ENCODE results near the gene GNE.
"Not testable (repeated sequence)": the region's sequence is repeated elsewhere in the genome, so short reads cannot be mapped to it uniquely, and the experiment has no call there.

GNE gene

DNA sequence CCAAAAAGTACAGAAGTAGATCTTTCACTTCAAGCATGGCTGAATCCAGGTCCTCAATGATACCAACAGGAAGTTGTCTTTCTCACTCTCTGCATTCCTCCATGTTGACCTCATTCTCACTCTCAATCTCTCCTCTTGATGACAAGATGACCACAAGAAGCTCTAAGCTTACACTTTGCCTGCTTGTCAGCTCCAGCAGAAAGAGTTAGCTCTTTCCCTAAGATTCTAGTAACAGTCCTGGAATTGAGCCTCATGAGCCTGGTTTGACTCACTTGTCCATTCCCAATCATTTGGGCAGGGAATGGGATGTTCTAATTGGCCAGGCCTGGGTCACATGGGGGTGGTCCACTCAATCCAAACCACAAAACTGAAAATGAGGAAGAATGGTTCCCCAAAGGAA, 70.8 kb downstream of the GNE start:
- DNase-seq (ENCODE audit: low read depth), result no peak
- H3K4me3 ChIP-seq (ENCODE audit: low read length), result no peak overlapping the region
- TF ChIP-seq, protein P1, sequence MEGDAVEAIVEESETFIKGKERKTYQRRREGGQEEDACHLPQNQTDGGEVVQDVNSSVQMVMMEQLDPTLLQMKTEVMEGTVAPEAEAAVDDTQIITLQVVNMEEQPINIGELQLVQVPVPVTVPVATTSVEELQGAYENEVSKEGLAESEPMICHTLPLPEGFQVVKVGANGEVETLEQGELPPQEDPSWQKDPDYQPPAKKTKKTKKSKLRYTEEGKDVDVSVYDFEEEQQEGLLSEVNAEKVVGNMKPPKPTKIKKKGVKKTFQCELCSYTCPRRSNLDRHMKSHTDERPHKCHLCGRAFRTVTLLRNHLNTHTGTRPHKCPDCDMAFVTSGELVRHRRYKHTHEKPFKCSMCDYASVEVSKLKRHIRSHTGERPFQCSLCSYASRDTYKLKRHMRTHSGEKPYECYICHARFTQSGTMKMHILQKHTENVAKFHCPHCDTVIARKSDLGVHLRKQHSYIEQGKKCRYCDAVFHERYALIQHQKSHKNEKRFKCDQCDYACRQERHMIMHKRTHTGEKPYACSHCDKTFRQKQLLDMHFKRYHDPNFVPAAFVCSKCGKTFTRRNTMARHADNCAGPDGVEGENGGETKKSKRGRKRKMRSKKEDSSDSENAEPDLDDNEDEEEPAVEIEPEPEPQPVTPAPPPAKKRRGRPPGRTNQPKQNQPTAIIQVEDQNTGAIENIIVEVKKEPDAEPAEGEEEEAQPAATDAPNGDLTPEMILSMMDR (conservative IDR thresholded peaks at IDR 0.05; ENCODE audit: low read depth, low read length), result no peak

DNA sequence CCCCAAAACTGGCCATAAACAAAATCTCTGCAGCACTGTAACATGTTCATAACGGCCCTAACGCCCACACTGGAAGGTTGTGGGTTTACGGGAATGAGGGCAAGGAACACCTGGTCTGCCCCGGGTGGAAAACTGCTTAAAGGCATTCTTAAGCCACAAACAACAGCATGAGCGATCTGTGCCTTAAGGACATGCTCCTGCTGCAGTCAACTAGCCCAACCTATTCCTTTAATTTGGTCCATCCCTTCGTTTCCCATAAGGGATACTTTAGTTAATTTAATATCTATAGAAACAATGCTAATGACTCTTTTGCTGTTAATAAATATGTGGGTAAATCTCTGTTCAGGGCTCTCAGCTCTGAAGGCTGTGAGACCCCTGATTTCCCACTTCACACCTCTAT, 78.0 kb downstream of the GNE start:
- not testable (repeated sequence) for DNase-seq (ENCODE audit: low read depth); H3K4me3 ChIP-seq (ENCODE audit: low read length)

DNA sequence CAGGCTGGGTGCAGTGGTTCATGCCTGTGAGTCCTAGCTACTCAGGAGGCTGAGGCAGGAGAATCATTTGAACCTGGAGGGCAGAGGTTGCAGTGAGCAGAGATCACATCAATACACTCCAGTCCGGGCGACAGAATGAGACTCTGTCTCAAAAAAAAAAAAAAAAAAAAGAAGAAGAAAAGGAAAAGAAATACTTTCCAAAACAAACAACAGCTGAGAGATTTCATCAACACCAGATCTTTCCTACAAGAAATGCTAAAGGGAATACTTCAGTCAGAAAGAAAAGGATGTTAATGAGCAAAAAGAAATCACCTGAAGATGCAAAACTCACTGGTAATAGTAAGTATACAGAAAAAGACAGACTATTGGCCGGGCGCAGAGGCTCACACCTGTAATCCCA, 80.7 kb downstream of the GNE start:
- no peak for DNase-seq (ENCODE audit: low read depth)
- H3K4me3 ChIP-seq (ENCODE audit: low read length), result no peak overlapping the region
- TF ChIP-seq, protein P1 (conservative IDR thresholded peaks at IDR 0.05; ENCODE audit: low read depth, low read length), result no peak

DNA sequence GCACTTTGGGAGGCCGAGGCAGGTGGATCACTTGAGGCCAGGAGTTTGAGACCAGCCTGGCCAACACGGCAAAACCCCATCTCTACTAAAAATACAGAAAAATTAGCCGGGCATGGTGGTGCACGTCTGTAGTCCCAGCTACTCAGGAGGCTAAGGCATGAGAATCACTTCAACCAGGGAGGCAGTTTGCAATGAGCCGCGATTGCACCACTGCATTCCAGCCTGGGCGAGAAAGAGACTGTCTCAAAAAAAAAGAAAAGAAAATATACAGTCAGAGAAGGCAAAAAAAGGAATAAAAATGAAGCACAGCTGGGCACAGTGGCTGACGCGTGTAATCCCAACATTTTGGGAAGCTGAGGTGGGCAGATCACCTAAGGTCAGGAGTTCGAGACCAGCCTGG, 81.8 kb downstream of the GNE start:
- not testable (repeated sequence) for DNase-seq (ENCODE audit: low read depth); H3K4me3 ChIP-seq (ENCODE audit: low read length)

DNA sequence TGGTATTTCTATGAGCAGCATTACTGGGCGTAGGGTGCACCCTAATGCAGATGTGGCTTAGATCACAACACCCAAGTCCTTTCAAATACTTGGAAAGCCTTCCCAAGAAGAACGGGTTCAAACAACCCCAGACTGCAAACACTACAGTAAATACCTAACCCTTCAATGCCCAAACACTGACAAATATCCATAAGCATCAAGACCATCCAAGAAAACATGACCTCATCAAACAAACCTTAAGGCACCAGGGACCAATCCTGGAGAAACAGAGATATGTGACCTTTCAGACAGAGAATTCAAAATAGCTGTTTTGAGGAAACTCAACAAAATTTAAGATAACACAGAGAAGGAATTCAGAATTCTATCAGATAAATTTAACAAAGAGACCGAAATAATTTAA, 83.0 kb downstream of the GNE start:
- DNase-seq (ENCODE audit: low read depth); H3K4me3 ChIP-seq (ENCODE audit: low read length): not testable (repeated sequence)

DNA sequence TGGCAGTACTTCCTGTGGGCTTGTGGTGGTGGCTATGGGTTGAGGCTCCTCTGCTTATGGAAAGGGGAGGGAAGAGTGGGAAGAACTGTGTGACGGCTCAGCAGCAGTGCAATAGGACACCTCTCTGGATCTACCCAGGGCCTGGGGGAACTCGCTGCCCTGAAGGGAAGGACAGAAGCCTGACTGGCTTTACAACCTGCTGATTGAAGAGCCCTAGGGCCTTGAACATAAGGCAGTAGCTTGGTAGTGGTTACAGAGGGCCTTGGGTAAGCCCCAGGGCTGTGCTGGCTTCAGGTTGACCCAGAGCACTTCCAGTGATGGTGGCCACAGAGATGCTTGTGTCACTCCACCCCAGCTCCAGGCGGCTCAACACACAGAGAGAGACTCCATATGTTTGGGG, 83.5 kb downstream of the GNE start:
- TF ChIP-seq, protein P1 (conservative IDR thresholded peaks at IDR 0.05; ENCODE audit: low read depth, low read length), result no peak
- no peak for DNase-seq (ENCODE audit: low read depth)
- no peak overlapping the region for H3K4me3 ChIP-seq (ENCODE audit: low read length)

DNA sequence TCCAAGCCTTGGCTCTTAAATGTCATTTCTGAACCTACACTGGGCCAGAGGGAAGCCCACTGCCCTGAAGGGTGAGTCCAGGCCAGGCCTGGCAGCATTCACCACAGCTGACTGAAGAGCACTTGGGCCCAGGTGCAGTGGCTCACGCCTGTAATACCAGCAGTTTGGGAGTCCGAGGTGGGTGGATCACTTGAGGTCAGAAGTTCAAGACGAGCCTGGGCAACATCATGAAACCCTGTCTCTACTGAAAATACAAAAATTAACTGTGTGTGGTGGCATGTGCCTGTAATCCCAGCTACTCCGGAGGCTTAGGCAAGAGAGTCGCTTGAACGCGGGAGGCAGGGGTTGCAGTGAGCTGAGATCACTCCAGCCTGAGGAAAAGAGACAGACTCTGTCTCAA, 84.0 kb downstream of the GNE start:
- no peak overlapping the region for H3K4me3 ChIP-seq (ENCODE audit: low read length)
- TF ChIP-seq, protein P1 (conservative IDR thresholded peaks at IDR 0.05; ENCODE audit: low read depth, low read length), result no peak
- no peak for DNase-seq (ENCODE audit: low read depth)

DNA sequence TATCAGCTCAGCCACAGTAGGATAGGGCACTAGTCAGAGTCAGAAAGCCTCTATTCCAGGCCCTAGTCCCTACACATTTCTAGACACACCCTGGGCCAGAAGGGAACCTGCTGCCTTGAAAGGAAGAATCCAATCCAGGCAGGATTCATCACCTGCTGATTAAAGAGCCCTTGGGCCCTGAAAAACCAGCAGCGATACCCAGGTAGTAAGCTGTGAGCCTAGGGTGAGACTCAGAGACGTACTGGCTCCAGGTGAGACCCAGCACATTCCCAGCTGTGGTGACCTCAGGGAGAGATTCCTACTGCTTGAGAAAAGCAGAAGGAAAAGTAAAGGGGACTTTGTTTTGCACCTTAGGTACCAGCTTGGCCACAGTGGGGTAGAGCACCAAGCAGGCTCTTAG, 84.4 kb downstream of the GNE start:
- H3K4me3 ChIP-seq (ENCODE audit: low read length), result no peak overlapping the region
- DNase-seq (ENCODE audit: low read depth), result no peak
- TF ChIP-seq, protein P1 (conservative IDR thresholded peaks at IDR 0.05; ENCODE audit: low read depth, low read length), result no peak

DNA sequence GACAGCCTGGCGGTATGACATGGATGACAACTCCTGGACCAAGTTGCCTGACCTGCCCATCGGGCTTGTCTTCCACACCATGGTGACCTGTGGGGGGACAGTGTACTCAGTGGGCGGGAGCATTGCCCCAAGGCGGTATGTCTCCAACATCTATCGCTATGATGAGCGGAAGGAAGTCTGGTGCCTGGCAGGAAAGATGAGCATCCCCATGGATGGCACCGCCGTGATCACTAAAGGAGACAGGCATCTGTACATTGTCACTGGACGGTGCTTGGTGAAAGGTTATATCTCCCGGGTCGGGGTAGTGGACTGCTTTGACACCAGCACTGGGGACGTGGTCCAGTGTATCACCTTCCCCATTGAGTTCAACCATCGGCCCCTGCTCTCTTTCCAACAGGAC, 87.7 kb downstream of the GNE start:
- no peak overlapping the region for H3K4me3 ChIP-seq (ENCODE audit: low read length)
- no peak for DNase-seq (ENCODE audit: low read depth)
- TF ChIP-seq, protein P1 (conservative IDR thresholded peaks at IDR 0.05; ENCODE audit: low read depth, low read length), result no peak

Data from retinal pigment epithelial cell (primary cell).